ENCODE results near the gene PLXND1. TPM values are rescaled to one million over a fixed set of nuclear protein-coding genes. Genes with fewer than 3 reads are reported as not detected.
A peak's percentile ranks its signal among the peaks of the same experiment; 100 is the strongest.

PLXND1 gene
- total RNA-seq, 2 donors from 2014 or later, result 73.1 to 83.2 TPM

DNA sequence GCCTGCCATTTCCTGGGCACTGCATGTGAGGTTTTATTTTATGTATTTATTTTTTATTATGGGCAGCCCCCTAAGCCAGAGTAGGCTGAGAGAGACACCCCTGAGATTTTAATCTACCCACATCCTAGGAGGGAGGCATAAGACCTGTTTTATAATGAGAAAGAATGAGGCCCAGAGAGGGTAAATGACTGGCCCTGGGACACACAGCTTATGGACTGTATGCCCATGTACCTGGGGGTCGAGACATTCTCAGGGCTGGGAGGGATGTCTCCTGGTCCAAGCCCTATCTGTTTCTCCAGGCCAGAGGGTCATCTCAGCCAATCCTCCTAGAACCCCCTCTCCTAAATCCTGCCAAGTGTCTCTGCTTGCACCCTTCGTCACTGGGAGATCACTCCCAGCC lies 6.1 kb downstream of the PLXND1 start:
- Histone ChIP-seq H3K4me3 (ENCODE audit: low read length) (no peak overlapping the region), H3K27me3 (ENCODE audit: control insufficient read depth, insufficient read depth, low read length, poor library complexity, severe bottlenecking) (peaks cover 10% of the 10 kb centered on the region), H3K27ac (ENCODE audit: low read depth, low read length) (no peak overlapping the region), H3K9ac (ENCODE audit: extremely low read depth, low read length, poor library complexity, severe bottlenecking) (no peak overlapping the region), H3K36me3 (ENCODE audit: control insufficient read depth, insufficient read depth, low read length) (no peaks in the 10 kb centered on the region), H3K9me3 (ENCODE audit: control insufficient read depth, low read length) (no peaks in the 10 kb centered on the region), H3K4me1 (ENCODE audit: control insufficient read depth, insufficient read depth, low read length) (peaks cover 29% of the 10 kb centered on the region)
- 92 to 100% methylated on average over 2 of the region's 2 CpGs for WGBS, 2 experiments (ENCODE audit: insufficient coverage in 1 of 2, insufficient read length in 1 of 2)
- Mint-ChIP-seq H3K4me3 (no peak overlapping the region), H3K36me3 (ENCODE audit: low read depth) (peaks cover 3% of the 10 kb centered on the region), H3K27ac (no peak overlapping the region), H3K9me3 (no peaks in the 10 kb centered on the region), H3K27me3 (ENCODE audit: insufficient read depth) (peaks cover 12% of the 10 kb centered on the region), H3K4me1 (peaks cover 59% of the 10 kb centered on the region)
- TF ChIP-seq, protein P1, sequence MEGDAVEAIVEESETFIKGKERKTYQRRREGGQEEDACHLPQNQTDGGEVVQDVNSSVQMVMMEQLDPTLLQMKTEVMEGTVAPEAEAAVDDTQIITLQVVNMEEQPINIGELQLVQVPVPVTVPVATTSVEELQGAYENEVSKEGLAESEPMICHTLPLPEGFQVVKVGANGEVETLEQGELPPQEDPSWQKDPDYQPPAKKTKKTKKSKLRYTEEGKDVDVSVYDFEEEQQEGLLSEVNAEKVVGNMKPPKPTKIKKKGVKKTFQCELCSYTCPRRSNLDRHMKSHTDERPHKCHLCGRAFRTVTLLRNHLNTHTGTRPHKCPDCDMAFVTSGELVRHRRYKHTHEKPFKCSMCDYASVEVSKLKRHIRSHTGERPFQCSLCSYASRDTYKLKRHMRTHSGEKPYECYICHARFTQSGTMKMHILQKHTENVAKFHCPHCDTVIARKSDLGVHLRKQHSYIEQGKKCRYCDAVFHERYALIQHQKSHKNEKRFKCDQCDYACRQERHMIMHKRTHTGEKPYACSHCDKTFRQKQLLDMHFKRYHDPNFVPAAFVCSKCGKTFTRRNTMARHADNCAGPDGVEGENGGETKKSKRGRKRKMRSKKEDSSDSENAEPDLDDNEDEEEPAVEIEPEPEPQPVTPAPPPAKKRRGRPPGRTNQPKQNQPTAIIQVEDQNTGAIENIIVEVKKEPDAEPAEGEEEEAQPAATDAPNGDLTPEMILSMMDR (conservative IDR thresholded peaks at IDR 0.05), result no peak
- no peak for DNase-seq

DNA sequence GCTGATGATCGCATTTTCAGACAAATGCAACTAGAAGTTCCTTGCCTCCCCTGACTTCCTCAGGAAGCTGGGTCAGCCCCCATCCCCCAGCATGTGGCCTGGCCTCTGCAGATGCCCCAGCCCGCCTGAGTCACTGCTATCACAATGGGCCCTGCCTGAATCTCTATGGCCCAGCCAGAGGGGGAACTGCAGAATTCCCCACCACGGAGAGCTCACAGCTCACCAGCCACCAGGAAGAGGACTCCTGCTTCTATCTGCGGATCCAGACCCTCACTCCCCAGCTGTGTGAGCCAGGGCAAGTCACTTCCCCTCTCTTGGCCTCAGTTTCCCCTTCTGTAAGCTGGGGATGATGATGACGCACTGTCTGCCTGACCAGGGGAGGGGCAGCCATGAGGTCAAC lies 6.9 kb downstream of the PLXND1 start:
- Histone ChIP-seq H3K9me3 (ENCODE audit: control insufficient read depth, low read length) (no peaks in the 10 kb centered on the region), H3K36me3 (ENCODE audit: control insufficient read depth, insufficient read depth, low read length) (no peaks in the 10 kb centered on the region), H3K27ac (ENCODE audit: low read depth, low read length) (no peak overlapping the region), H3K4me3 (ENCODE audit: low read length) (no peak overlapping the region), H3K9ac (ENCODE audit: extremely low read depth, low read length, poor library complexity, severe bottlenecking) (no peak overlapping the region), H3K27me3 (ENCODE audit: control insufficient read depth, insufficient read depth, low read length, poor library complexity, severe bottlenecking) (peaks cover 5% of the 10 kb centered on the region), H3K4me1 (ENCODE audit: control insufficient read depth, insufficient read depth, low read length) (peaks cover 29% of the 10 kb centered on the region)
- peak; percentile 93 for DNase-seq
- Mint-ChIP-seq H3K4me3 (no peak overlapping the region), H3K9me3 (no peaks in the 10 kb centered on the region), H3K36me3 (ENCODE audit: low read depth) (peaks cover 3% of the 10 kb centered on the region), H3K4me1 (peaks cover 57% of the 10 kb centered on the region), H3K27me3 (ENCODE audit: insufficient read depth) (peaks cover 7% of the 10 kb centered on the region), H3K27ac (peak overlapping the region; percentile 87)
- WGBS, 2 experiments (ENCODE audit: insufficient coverage in 1 of 2, insufficient read length in 1 of 2), result 33 to 47% methylated on average over 1 to 5 of the region's 5 CpGs
- TF ChIP-seq, protein P1 (conservative IDR thresholded peaks at IDR 0.05), result no peak

DNA sequence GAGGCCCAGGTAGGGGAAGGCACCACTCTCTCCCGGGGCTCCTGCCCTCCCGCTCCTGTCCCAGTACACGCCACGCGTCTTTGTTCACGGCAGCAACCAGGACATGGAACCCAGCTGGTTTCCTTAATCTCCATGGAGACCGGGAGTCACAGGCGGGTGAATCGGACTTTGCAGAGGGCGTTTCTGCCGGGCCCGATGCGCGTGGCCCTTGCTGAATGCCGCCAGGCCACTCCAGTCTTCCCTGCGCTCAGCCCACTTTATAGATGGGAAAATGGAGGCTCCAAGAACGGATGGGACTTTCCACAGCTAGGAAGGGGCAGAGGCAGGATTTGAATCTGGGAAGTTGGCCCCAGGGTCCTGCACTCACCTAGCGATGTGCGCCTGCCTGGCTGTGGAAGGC lies 7.4 kb downstream of the PLXND1 start:
- TF ChIP-seq, protein P1 (conservative IDR thresholded peaks at IDR 0.05), result no peak
- Mint-ChIP-seq H3K4me3 (no peak overlapping the region), H3K27me3 (ENCODE audit: insufficient read depth) (peaks cover 3% of the 10 kb centered on the region), H3K36me3 (ENCODE audit: low read depth) (peaks cover 3% of the 10 kb centered on the region), H3K27ac (peak overlapping the region; percentile 87), H3K9me3 (no peaks in the 10 kb centered on the region), H3K4me1 (peaks cover 57% of the 10 kb centered on the region)
- no peak for DNase-seq
- Histone ChIP-seq H3K4me3 (ENCODE audit: low read length) (no peak overlapping the region), H3K9ac (ENCODE audit: extremely low read depth, low read length, poor library complexity, severe bottlenecking) (no peak overlapping the region), H3K4me1 (ENCODE audit: control insufficient read depth, insufficient read depth, low read length) (peaks cover 32% of the 10 kb centered on the region), H3K36me3 (ENCODE audit: control insufficient read depth, insufficient read depth, low read length) (no peaks in the 10 kb centered on the region), H3K27ac (ENCODE audit: low read depth, low read length) (no peak overlapping the region), H3K27me3 (ENCODE audit: control insufficient read depth, insufficient read depth, low read length, poor library complexity, severe bottlenecking) (no peaks in the 10 kb centered on the region), H3K9me3 (ENCODE audit: control insufficient read depth, low read length) (no peaks in the 10 kb centered on the region)
- WGBS, 2 experiments (ENCODE audit: insufficient coverage in 1 of 2, insufficient read length in 1 of 2), result 92% methylated on average over 14 to 19 of the region's 19 CpGs
